ENCODE data around the gene NKTR.

Gene NKTR

GRCh38 chr3:42690766-42691680 is 90.5 kb downstream of the NKTR start:
- DNase-seq (ENCODE audit: extremely low read depth, insufficient read length), result no peak
- TF ChIP-seq CTCF (IDR thresholded peaks at IDR 0.05; ENCODE audit: insufficient read depth, low read length, poor library complexity, severe bottlenecking), result no peak
- no peak overlapping the region for H3K4me3 ChIP-seq (replicated peaks; ENCODE audit: low read depth, low read length)
- H3K36me3 ChIP-seq (ENCODE audit: control insufficient read depth, insufficient read depth, low read length), result no peaks in the 10 kb centered on the region
- H3K27me3 ChIP-seq (replicated peaks; ENCODE audit: control insufficient read depth, insufficient read depth, low read length), result peaks cover 2% of the 10 kb centered on the region

- H3K27me3 ChIP-seq (replicated peaks; ENCODE audit: control insufficient read depth, insufficient read depth, low read length), result peaks cover 2% of the 10 kb centered on the region
- no peak for DNase-seq (ENCODE audit: extremely low read depth, insufficient read length)
- no peaks in the 10 kb centered on the region for H3K36me3 ChIP-seq (ENCODE audit: control insufficient read depth, insufficient read depth, low read length)
- no peak for TF ChIP-seq CTCF (IDR thresholded peaks at IDR 0.05; ENCODE audit: insufficient read depth, low read length, poor library complexity, severe bottlenecking)
- no peak overlapping the region for H3K4me3 ChIP-seq (replicated peaks; ENCODE audit: low read depth, low read length)
Observed at GRCh38 chr3:42691816-42692666, 91.6 kb downstream of the NKTR start.

GRCh38 chr3:42692667-42693529 is 92.4 kb downstream of the NKTR start:
- DNase-seq (ENCODE audit: extremely low read depth, insufficient read length), result no peak
- H3K36me3 ChIP-seq (ENCODE audit: control insufficient read depth, insufficient read depth, low read length), result no peaks in the 10 kb centered on the region
- H3K4me3 ChIP-seq (replicated peaks; ENCODE audit: low read depth, low read length), result no peak overlapping the region
- no peak for TF ChIP-seq CTCF (IDR thresholded peaks at IDR 0.05; ENCODE audit: insufficient read depth, low read length, poor library complexity, severe bottlenecking)
- peaks cover 2% of the 10 kb centered on the region for H3K27me3 ChIP-seq (replicated peaks; ENCODE audit: control insufficient read depth, insufficient read depth, low read length)

- H3K4me3 ChIP-seq (replicated peaks; ENCODE audit: low read depth, low read length), result no peak overlapping the region
- no peaks in the 10 kb centered on the region for H3K36me3 ChIP-seq (ENCODE audit: control insufficient read depth, insufficient read depth, low read length)
- no peak for TF ChIP-seq CTCF (IDR thresholded peaks at IDR 0.05; ENCODE audit: insufficient read depth, low read length, poor library complexity, severe bottlenecking)
- no peak for DNase-seq (ENCODE audit: extremely low read depth, insufficient read length)
- H3K27me3 ChIP-seq (replicated peaks; ENCODE audit: control insufficient read depth, insufficient read depth, low read length), result peaks cover 2% of the 10 kb centered on the region
Observed at GRCh38 chr3:42693530-42693930, 93.0 kb downstream of the NKTR start.

GRCh38 chr3:42694366-42694765 is 93.9 kb downstream of the NKTR start:
- DNase-seq (ENCODE audit: extremely low read depth, insufficient read length), result no peak
- no peak for TF ChIP-seq CTCF (IDR thresholded peaks at IDR 0.05; ENCODE audit: insufficient read depth, low read length, poor library complexity, severe bottlenecking)
- Histone ChIP-seq H3K27me3 (replicated peaks; ENCODE audit: control insufficient read depth, insufficient read depth, low read length) (peaks cover 2% of the 10 kb centered on the region), H3K36me3 (ENCODE audit: control insufficient read depth, insufficient read depth, low read length) (no peaks in the 10 kb centered on the region), H3K4me3 (replicated peaks; ENCODE audit: low read depth, low read length) (no peak overlapping the region)
